Stimulated activated naive CD4-positive, alpha-beta T cell (primary cell): ENCODE measurements around the gene RAB10.

Experiments
- DNase-seq, 6 experiments: peaks; one replicate each; lab custom pipeline; 2025; lab: John Stamatoyannopoulos, UW

RAB10 gene

GRCh38 chr2:26179446-26179913 lies 145.6 kb downstream of the RAB10 start:
- DNase-seq, result no peak

GRCh38 chr2:26182441-26182840 lies 148.6 kb downstream of the RAB10 start:
- no peak for DNase-seq

- DNase-seq, result no peak
These were observed 149.2 kb downstream of the RAB10 start for GRCh38 chr2:26182887-26183630.

GRCh38 chr2:26184121-26184520 lies 150.2 kb downstream of the RAB10 start:
- DNase-seq, result no peak

GRCh38 chr2:26184555-26185303 lies 150.8 kb downstream of the RAB10 start:
- peak; percentile 72 to 89 (median 80) for DNase-seq

GRCh38 chr2:26185304-26185928 lies 151.5 kb downstream of the RAB10 start:
- no peak for DNase-seq

GRCh38 chr2:26185954-26186770 lies 152.3 kb downstream of the RAB10 start:
- no peak for DNase-seq
